Kidney epithelial cell (primary cell): ENCODE data around the gene CRYBG1. TPM values are rescaled to one million over a fixed set of nuclear protein-coding genes. Genes with fewer than 3 reads are reported as not detected.

Source experiments
- DNase-seq: peaks from one replicate; pipeline ENCODE4 v3.0.0-alpha.2; 2010; ENCODE audit warnings: low read depth
- H3K27me3 ChIP-seq: 2 replicates; pipeline ENCODE4 v1.6.0; 2011; ENCODE audit warnings: low read length; ENCODE audit not compliant: control insufficient read depth, insufficient read depth
- H3K36me3 ChIP-seq: 2 replicates; pipeline ENCODE4 v1.5.1; 2011; ENCODE audit warnings: low read length; ENCODE audit not compliant: control insufficient read depth, insufficient read depth
- H3K4me3 ChIP-seq: 2 replicates; pipeline ENCODE4 v1.5.1; 2011; ENCODE audit warnings: low read depth, mild to moderate bottlenecking, control low read depth, low read length
- total RNA-seq: library from RNA; depleted of rRNA; stranded (reverse); fragments of >200 nt; gene quantifications from 2 replicates; pipeline ENCODE4 v1.2.3, GENCODE V29; 2015
- TF ChIP-seq, protein P1 (sequence below): IDR thresholded peaks from 2 replicates; pipeline ENCODE4 v1.5.1; 2011; ENCODE audit warnings: mild to moderate bottlenecking, moderate library complexity, low read length, control low read depth, inconsistent platforms; ENCODE audit not compliant: insufficient read depth, poor library complexity, severe bottlenecking

Gene CRYBG1
- total RNA-seq, 1 donor from 2014 or later = 4.4 TPM

DNA sequence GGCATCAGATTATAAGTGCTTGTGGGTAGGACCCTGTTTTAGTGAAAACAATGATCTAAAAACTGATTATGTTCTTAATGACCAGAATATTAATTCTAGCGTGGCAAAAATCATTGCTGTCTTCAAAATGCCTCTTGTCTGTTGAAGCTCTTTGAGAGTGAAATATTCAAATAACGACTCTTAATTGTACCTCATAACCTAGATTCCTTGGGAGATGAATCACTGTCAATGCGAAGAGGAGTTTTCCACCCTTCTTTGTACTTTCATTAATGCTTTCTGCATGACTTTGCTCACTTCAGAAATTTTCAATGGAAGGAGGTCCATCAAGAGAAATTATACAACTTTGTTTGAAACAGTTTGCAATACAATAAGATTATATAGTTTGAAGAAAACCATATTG, 71.5 kb downstream of the CRYBG1 start:
- TF ChIP-seq, protein P1, sequence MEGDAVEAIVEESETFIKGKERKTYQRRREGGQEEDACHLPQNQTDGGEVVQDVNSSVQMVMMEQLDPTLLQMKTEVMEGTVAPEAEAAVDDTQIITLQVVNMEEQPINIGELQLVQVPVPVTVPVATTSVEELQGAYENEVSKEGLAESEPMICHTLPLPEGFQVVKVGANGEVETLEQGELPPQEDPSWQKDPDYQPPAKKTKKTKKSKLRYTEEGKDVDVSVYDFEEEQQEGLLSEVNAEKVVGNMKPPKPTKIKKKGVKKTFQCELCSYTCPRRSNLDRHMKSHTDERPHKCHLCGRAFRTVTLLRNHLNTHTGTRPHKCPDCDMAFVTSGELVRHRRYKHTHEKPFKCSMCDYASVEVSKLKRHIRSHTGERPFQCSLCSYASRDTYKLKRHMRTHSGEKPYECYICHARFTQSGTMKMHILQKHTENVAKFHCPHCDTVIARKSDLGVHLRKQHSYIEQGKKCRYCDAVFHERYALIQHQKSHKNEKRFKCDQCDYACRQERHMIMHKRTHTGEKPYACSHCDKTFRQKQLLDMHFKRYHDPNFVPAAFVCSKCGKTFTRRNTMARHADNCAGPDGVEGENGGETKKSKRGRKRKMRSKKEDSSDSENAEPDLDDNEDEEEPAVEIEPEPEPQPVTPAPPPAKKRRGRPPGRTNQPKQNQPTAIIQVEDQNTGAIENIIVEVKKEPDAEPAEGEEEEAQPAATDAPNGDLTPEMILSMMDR = no peak
- Histone ChIP-seq H3K27me3 (no peaks in the 10 kb centered on the region), H3K4me3 (no peak overlapping the region), H3K36me3 (no peaks in the 10 kb centered on the region)
- DNase-seq = no peak

DNA sequence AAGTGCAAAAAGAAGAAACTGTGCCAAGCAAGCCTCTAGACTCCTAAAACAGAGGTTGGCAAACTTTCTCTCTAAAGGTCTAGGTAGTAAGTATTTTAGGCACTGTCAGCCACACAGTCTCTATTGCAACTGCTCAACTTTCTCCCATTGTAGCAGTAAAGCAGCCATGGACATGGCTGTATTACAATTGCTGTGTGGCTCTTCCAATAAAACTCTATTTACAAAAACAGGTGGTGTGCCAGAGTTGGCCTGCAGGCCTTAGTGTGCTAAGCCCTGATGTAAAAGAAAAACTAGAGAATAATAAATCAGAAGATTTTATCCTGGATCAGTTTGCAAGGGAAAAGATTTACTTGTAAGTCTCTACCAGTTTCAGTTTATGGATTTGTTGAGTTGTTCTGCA, 74.0 kb downstream of the CRYBG1 start:
- Histone ChIP-seq H3K4me3 (no peak overlapping the region), H3K36me3 (no peaks in the 10 kb centered on the region), H3K27me3 (no peaks in the 10 kb centered on the region)
- DNase-seq = no peak
- TF ChIP-seq, protein P1 = no peak

DNA sequence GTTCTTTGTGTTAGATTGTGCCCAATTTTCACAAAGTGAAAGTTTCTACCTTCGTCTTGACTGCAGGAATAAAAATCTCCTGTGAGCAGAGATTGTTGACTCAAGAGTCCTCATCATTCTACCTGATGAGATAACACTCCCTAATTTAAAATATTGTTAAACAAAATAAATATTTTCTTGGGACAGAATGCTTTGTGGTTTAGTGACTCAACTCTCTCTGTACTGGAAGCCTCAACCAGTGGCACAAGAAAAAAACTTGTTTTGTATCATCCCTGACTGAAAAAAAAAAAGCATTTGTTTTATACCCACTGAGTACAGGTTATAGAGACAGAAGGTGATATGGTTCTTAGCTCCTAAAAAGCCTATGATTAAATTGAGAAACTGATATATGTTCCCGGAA, 78.9 kb downstream of the CRYBG1 start:
- no peak for DNase-seq

DNA sequence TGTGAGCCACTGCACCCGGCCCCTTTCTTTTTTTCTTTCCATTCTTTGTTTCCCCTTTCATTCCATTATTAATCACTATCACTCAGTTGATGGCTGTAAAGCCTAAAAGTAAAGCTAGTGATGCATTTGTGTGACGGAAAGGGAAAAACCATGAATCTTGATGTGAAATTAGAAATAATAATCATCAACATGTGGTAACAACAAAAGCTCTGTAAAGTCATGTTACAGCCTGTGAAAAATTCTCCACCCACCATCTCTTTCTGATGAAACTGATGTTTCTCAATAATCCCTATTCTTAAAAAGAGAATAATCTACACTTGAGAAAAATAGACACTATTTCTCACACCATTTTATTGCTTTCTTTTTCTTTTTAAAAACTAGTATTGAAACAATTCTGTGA, 80.0 kb downstream of the CRYBG1 start:
- DNase-seq = no peak
- TF ChIP-seq, protein P1 = no peak
- Histone ChIP-seq H3K4me3 (no peak overlapping the region), H3K27me3 (peaks cover 3% of the 10 kb centered on the region), H3K36me3 (no peaks in the 10 kb centered on the region)

More for the DNA sequence above, 78.9 kb downstream of the CRYBG1 start:
- no peaks in the 10 kb centered on the region for H3K36me3 ChIP-seq
- TF ChIP-seq, protein P1 = no peak
- no peak overlapping the region for H3K4me3 ChIP-seq
- H3K27me3 ChIP-seq = peaks cover 3% of the 10 kb centered on the region

DNA sequence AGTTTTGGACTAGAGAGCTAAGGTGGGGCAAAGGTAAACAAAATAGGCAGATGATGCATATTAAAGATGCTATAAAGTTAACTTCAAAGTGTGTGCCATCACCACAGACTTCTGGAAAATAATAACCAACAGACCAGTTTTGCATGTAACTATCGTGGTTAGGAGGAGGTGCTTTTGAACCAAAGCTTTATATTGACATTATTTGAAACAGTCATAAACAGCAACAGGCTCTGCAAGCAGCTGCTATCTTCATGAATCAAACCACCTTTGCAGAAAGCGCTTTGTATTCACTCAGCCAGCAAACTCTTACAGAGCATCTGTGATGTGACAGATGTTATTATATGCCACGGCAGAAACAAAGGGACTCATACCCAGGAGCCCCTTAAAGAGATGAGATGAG, 81.9 kb downstream of the CRYBG1 start:
- Histone ChIP-seq H3K36me3 (no peaks in the 10 kb centered on the region), H3K27me3 (peaks cover 3% of the 10 kb centered on the region), H3K4me3 (no peak overlapping the region)
- no peak for DNase-seq
- TF ChIP-seq, protein P1 = no peak

DNA sequence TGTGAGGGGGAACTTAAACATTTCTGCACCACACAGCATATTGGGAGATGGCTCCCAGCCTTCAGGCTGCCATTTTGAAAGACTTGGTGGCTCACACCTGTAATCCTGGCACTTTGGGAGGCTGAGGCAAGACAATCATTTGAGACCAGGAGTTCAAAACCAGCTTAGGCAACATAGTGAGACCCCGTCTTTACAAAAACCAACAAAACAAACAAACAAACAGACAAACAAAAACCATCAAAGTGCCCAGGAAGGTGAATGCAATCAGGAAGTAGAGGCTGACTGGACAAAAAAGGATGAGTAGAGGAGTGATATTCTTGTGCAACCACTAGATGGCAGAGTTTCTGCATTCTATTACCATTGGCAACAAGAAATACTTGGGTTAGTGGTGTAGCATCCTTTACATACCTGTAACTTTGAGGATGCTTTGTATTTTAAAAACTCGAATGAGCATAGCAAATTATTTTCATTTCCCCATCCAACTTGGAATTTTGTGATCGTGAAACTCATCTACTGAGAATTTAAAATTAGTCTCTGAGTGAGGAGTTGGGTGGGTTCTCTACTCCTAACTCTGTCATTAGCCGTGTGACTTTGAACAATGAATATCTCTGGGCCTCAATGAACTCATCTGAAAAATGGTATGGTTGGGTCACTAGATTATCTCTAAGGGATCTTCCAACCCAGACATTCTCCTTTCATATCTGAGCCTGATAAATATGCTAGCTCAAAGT, 84.4 kb downstream of the CRYBG1 start:
- Histone ChIP-seq H3K4me3 (no peak overlapping the region), H3K36me3 (no peaks in the 10 kb centered on the region), H3K27me3 (peaks cover 3% of the 10 kb centered on the region)
- TF ChIP-seq, protein P1 = peak; percentile 72
- DNase-seq = peak; percentile 48
